Measurements from ENCODE around the gene EVA1A. TPM values are rescaled to one million over a fixed set of nuclear protein-coding genes. Genes with fewer than 3 reads are reported as not detected.

Gene EVA1A
- total RNA-seq, 1 experiment from 2014 or later = 0.21 TPM

GRCh38 chr2:75553935-75554531 lies 6.7 kb downstream of the EVA1A start:
- DNase-seq (ENCODE audit: low read depth, low spot score) = no peak
- Histone ChIP-seq H3K27me3 (ENCODE audit: control insufficient read depth, insufficient read depth, low read length) (peaks cover 9% of the 10 kb centered on the region; the same call in 1 of the 2 replicates), H3K9me3 (ENCODE audit: control insufficient read depth, insufficient read depth, low read depth, low read length) (no peaks in the 10 kb centered on the region), H3K4me1 (ENCODE audit: control insufficient read depth, insufficient read depth, low read length) (no peaks in the 10 kb centered on the region), H3K4me3 (ENCODE audit: low read depth in 2 of 2, low read length in 2 of 2) (no peak overlapping the region), H3K27ac (ENCODE audit: low read length) (no peak overlapping the region), H3K36me3 (ENCODE audit: control insufficient read depth, insufficient read depth, low read length) (no peaks in the 10 kb centered on the region)
- no peak for TF ChIP-seq POLR2AphosphoS5 (IDR thresholded peaks at IDR 0.05; ENCODE audit: low read depth, low read length)
- no peak for TF ChIP-seq TCF7L2 (IDR thresholded peaks at IDR 0.05; ENCODE audit: low read depth, low read length)
- ChIA-PET POLR2A (no interaction called here), CTCF (no interaction called here)
- ATAC-seq = no peak
- intact Hi-C loops (cut with micrococcal nuclease; ENCODE audit: unreplicated experiment) (no loop called here), in situ Hi-C loops (cut with HindIII; ENCODE audit: low pct_unique_long_range_greater_than_20kb, low sequenced_read_pairs) (no loop called here)
- BruUV-seq (replicated peaks) = no TSS peak

DNA sequence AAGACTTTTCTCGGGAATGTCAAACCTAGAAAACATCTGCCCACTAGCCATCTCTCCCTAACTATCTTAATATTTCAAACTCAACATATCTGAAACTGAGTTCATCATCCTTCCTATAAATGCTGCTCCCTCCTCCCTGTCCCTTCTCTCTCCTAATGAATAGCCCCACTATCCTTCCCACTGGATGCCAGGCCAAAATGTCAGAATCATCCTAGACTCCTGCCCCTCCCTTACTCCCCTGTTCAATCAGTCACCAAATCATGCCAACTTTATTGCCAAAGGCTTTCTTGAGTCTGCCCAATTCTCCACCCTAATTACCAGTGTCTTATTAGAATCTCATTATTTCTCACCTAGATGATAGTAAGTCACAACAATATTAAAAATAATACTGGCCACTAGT lies 8.5 kb downstream of the EVA1A start:
- Histone ChIP-seq H3K4me3 (ENCODE audit: low read depth in 2 of 2, low read length in 2 of 2) (no peak overlapping the region), H3K4me1 (ENCODE audit: control insufficient read depth, insufficient read depth, low read length) (no peaks in the 10 kb centered on the region), H3K27me3 (ENCODE audit: control insufficient read depth, insufficient read depth, low read length) (0 out of 2 replicates have a peak, but pooled peaks cover under 1% of the 10 kb centered on the region), H3K27ac (ENCODE audit: low read length) (no peak overlapping the region), H3K36me3 (ENCODE audit: control insufficient read depth, insufficient read depth, low read length) (no peaks in the 10 kb centered on the region), H3K9me3 (ENCODE audit: control insufficient read depth, insufficient read depth, low read depth, low read length) (no peaks in the 10 kb centered on the region)
- DNase-seq (ENCODE audit: low read depth, low spot score) (no peak), ATAC-seq (no peak)
- CTCF ChIA-PET = no interaction called here
- intact Hi-C loops (cut with micrococcal nuclease; ENCODE audit: unreplicated experiment) = no loop called here
- TF ChIP-seq REST (IDR thresholded peaks at IDR 0.05; ENCODE audit: insufficient read depth in 1 of 2, low read depth in 2 of 2, low read length in 1 of 2) (no peak), SIN3A (IDR thresholded peaks at IDR 0.05; ENCODE audit: borderline replicate concordance, insufficient read depth, low read depth, low read length) (no peak), TCF7L2 (IDR thresholded peaks at IDR 0.05; ENCODE audit: low read depth, low read length) (no peak), POLR2AphosphoS5 (IDR thresholded peaks at IDR 0.05; ENCODE audit: low read depth, low read length) (no peak)
- TF ChIP-seq, protein P1, sequence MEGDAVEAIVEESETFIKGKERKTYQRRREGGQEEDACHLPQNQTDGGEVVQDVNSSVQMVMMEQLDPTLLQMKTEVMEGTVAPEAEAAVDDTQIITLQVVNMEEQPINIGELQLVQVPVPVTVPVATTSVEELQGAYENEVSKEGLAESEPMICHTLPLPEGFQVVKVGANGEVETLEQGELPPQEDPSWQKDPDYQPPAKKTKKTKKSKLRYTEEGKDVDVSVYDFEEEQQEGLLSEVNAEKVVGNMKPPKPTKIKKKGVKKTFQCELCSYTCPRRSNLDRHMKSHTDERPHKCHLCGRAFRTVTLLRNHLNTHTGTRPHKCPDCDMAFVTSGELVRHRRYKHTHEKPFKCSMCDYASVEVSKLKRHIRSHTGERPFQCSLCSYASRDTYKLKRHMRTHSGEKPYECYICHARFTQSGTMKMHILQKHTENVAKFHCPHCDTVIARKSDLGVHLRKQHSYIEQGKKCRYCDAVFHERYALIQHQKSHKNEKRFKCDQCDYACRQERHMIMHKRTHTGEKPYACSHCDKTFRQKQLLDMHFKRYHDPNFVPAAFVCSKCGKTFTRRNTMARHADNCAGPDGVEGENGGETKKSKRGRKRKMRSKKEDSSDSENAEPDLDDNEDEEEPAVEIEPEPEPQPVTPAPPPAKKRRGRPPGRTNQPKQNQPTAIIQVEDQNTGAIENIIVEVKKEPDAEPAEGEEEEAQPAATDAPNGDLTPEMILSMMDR (IDR thresholded peaks at IDR 0.05) = no peak
- BruUV-seq (replicated peaks) = no TSS peak
- POLR2A ChIA-PET = no interaction called here
- in situ Hi-C loops (cut with HindIII; ENCODE audit: low pct_unique_long_range_greater_than_20kb, low sequenced_read_pairs) = no loop called here

- DNase-seq (ENCODE audit: low read depth, low spot score) (no peak), ATAC-seq (no peak)
- Histone ChIP-seq H3K4me1 (ENCODE audit: control insufficient read depth, insufficient read depth, low read length) (no peaks in the 10 kb centered on the region), H3K36me3 (ENCODE audit: control insufficient read depth, insufficient read depth, low read length) (no peaks in the 10 kb centered on the region), H3K27me3 (ENCODE audit: control insufficient read depth, insufficient read depth, low read length) (no peaks in the 10 kb centered on the region), H3K4me3 (ENCODE audit: low read depth in 2 of 2, low read length in 2 of 2) (no peak overlapping the region), H3K27ac (ENCODE audit: low read length) (no peak overlapping the region), H3K9me3 (ENCODE audit: control insufficient read depth, insufficient read depth, low read depth, low read length) (no peaks in the 10 kb centered on the region)
- intact Hi-C loops (cut with micrococcal nuclease; ENCODE audit: unreplicated experiment) = no loop called here
- in situ Hi-C loops (cut with HindIII; ENCODE audit: low pct_unique_long_range_greater_than_20kb, low sequenced_read_pairs) = no loop called here
- ChIA-PET POLR2A (no interaction called here), CTCF (no interaction called here)
- TF ChIP-seq TCF7L2 (IDR thresholded peaks at IDR 0.05; ENCODE audit: low read depth, low read length) = no peak
- TF ChIP-seq REST (IDR thresholded peaks at IDR 0.05; ENCODE audit: insufficient read depth in 1 of 2, low read depth in 2 of 2, low read length in 1 of 2) = no peak
- TF ChIP-seq SIN3A (IDR thresholded peaks at IDR 0.05; ENCODE audit: borderline replicate concordance, insufficient read depth, low read depth, low read length) = no peak
- no peak for TF ChIP-seq POLR2AphosphoS5 (IDR thresholded peaks at IDR 0.05; ENCODE audit: low read depth, low read length)
- TF ChIP-seq, protein P1 (IDR thresholded peaks at IDR 0.05) = no peak
- no TSS peak for BruUV-seq (replicated peaks)
Observed at GRCh38 chr2:75551434-75551833, 9.3 kb downstream of the EVA1A start.

All from Panc1 (cell line).